ENCODE results near the gene THOC1. TPM values are rescaled to one million over a fixed set of nuclear protein-coding genes. Genes with fewer than 3 reads are reported as not detected.

The THOC1 gene
- total and polyA plus RNA-seq, 2 donors from 2014 or later: 22.4 to 32.6 TPM

DNA sequence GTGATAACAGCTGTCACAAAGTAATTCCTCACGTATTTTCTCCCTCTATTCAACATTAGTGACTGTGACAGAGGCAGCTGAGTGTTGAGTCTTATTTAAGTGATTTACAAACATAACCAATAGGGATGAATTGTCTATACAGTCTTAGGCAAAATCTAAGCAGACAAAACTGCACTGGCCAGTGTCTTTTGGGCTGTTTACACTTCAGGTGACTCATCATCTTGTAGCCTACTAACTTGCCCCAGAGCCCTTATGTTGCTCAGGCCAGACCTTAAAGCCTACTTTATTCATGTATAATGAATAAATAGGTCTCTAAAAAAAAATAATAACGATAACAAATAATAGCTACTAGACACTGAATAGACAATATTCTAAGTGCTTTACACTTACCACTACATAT is 17.2 kb downstream of the THOC1 start:
- Histone ChIP-seq H3K9ac (ENCODE audit: low read length in 3 of 3) (no peak overlapping the region), H3K27me3 (ENCODE audit: control insufficient read depth, insufficient read depth, low read length) (no peaks in the 10 kb centered on the region), H3K36me3 (ENCODE audit: control insufficient read depth in 2 of 3, insufficient read depth in 3 of 3, low read length in 3 of 3) (peaks cover 16 to 50% (median 22%) of the 10 kb centered on the region in 3 donors), H3K9me3 (ENCODE audit: control insufficient read depth in 2 of 3, insufficient read depth in 1 of 3, low read length in 3 of 3) (no peaks in the 10 kb centered on the region), H3K4me1 (ENCODE audit: control insufficient read depth in 2 of 3, insufficient read depth in 2 of 3, low read depth in 1 of 3, low read length in 3 of 3) (no peaks in the 10 kb centered on the region), H3K4me3 (ENCODE audit: low read length in 3 of 3) (no peak overlapping the region), H3K27ac (ENCODE audit: low read depth in 2 of 2, low read length in 2 of 2) (no peak overlapping the region)
- FAIRE-seq (no peak), DNase-seq (no peak)
- TF ChIP-seq, protein P1, sequence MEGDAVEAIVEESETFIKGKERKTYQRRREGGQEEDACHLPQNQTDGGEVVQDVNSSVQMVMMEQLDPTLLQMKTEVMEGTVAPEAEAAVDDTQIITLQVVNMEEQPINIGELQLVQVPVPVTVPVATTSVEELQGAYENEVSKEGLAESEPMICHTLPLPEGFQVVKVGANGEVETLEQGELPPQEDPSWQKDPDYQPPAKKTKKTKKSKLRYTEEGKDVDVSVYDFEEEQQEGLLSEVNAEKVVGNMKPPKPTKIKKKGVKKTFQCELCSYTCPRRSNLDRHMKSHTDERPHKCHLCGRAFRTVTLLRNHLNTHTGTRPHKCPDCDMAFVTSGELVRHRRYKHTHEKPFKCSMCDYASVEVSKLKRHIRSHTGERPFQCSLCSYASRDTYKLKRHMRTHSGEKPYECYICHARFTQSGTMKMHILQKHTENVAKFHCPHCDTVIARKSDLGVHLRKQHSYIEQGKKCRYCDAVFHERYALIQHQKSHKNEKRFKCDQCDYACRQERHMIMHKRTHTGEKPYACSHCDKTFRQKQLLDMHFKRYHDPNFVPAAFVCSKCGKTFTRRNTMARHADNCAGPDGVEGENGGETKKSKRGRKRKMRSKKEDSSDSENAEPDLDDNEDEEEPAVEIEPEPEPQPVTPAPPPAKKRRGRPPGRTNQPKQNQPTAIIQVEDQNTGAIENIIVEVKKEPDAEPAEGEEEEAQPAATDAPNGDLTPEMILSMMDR (IDR thresholded peaks at IDR 0.05; ENCODE audit: borderline replicate concordance, extremely low read depth, insufficient read depth): no peak
- intact Hi-C loops (cut with DNase I): no loop called here

DNA sequence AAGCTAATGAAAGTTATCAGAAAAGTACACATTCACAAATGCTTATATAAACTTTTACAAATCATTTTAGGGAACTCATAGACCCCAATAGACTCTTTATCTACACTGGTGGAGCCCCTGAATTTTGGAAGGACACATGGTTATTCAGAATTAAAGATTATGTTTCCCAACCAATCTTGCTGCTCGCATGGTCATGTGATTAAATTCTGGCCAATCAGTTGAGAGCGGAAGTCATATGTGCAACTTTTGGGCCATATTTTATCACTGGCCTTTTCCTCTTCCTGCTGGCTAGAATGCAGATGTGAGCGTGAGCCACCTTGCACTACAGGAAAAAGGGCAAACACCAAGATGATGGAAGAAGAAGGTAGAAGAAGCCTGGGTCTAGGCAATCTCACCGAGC is 19.8 kb downstream of the THOC1 start:
- FAIRE-seq: no peak
- no peak for DNase-seq
- TF ChIP-seq, protein P1 (IDR thresholded peaks at IDR 0.05; ENCODE audit: borderline replicate concordance, extremely low read depth, insufficient read depth): no peak
- Histone ChIP-seq H3K27ac (ENCODE audit: low read depth in 2 of 2, low read length in 2 of 2) (no peak overlapping the region), H3K27me3 (ENCODE audit: control insufficient read depth, insufficient read depth, low read length) (no peaks in the 10 kb centered on the region), H3K36me3 (ENCODE audit: control insufficient read depth in 2 of 3, insufficient read depth in 3 of 3, low read length in 3 of 3) (peaks cover 10 to 53% (median 21%) of the 10 kb centered on the region in 3 donors), H3K4me3 (ENCODE audit: low read length in 3 of 3) (no peak overlapping the region), H3K4me1 (ENCODE audit: control insufficient read depth in 2 of 3, insufficient read depth in 2 of 3, low read depth in 1 of 3, low read length in 3 of 3) (no peaks in the 10 kb centered on the region), H3K9ac (ENCODE audit: low read length in 3 of 3) (no peak overlapping the region), H3K9me3 (ENCODE audit: control insufficient read depth in 2 of 3, insufficient read depth in 1 of 3, low read length in 3 of 3) (no peaks in the 10 kb centered on the region)
- intact Hi-C loops (cut with DNase I): no loop called here

DNA sequence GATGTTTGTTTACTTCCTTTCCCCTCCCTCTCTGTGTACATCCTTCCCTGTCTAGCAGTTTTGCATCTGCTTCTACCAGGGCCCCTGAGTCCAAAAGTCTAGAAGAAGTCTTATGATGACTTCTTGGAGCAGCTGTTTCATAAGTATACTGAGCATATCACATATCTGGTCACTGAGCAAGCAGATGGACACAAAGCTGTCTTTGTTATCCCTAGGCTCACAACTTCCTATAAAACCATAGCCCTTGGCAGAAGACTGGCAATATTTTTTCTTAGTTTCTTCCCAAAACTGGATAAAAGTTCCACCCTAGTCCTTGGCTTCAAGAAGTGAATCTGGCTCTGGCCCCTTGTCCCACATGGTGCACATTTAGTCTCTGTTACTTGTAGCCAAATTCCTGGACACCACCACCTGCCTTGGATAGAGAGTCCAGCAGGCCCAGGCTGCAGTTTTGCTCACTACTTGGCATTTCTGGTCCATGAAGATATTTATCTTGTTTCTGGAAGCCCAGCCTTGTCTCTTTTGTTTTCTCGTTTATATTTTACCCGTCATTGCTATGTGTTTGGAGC is 22.5 kb downstream of the THOC1 start:
- Histone ChIP-seq H3K9ac (ENCODE audit: low read length in 3 of 3) (no peak overlapping the region), H3K36me3 (ENCODE audit: control insufficient read depth in 2 of 3, insufficient read depth in 3 of 3, low read length in 3 of 3) (peaks cover 4 to 32% (median 12%) of the 10 kb centered on the region in 3 donors), H3K27ac (ENCODE audit: low read depth in 2 of 2, low read length in 2 of 2) (no peak overlapping the region), H3K4me3 (ENCODE audit: low read length in 3 of 3) (no peak overlapping the region), H3K27me3 (ENCODE audit: control insufficient read depth, insufficient read depth, low read length) (no peaks in the 10 kb centered on the region), H3K9me3 (ENCODE audit: control insufficient read depth in 2 of 3, insufficient read depth in 1 of 3, low read length in 3 of 3) (no peaks in the 10 kb centered on the region), H3K4me1 (ENCODE audit: control insufficient read depth in 2 of 3, insufficient read depth in 2 of 3, low read depth in 1 of 3, low read length in 3 of 3) (no peaks in the 10 kb centered on the region)
- intact Hi-C loops (cut with DNase I): no loop called here
- DNase-seq (no peak), FAIRE-seq (no peak)
- TF ChIP-seq, protein P1 (IDR thresholded peaks at IDR 0.05; ENCODE audit: borderline replicate concordance, extremely low read depth, insufficient read depth): no peak

DNA sequence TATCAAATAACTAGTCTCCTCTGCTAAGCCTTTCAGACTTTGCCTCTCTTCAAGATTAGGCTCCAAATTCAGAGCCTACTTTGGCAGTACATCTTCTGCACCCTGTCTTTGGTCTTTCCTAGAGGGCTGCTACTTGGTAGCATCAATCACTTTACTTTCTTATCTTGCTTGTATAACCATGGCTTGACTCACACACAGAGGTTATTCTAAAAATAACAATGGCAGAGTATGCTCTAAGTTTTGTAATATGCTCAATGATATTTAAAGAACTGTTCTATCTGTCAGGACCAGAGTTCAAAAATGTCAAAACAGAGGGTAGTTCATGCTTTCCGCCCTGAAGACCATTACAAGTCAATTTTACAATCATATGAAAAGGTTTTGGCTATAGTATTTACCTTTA is 27.7 kb downstream of the THOC1 start:
- Histone ChIP-seq H3K9ac (ENCODE audit: low read length in 3 of 3) (no peak overlapping the region), H3K27ac (ENCODE audit: low read depth in 2 of 2, low read length in 2 of 2) (no peak overlapping the region), H3K4me1 (ENCODE audit: control insufficient read depth in 2 of 3, insufficient read depth in 2 of 3, low read depth in 1 of 3, low read length in 3 of 3) (no peaks in the 10 kb centered on the region), H3K36me3 (ENCODE audit: control insufficient read depth in 2 of 3, insufficient read depth in 3 of 3, low read length in 3 of 3) (peaks cover 0 to 7% (median 7%) of the 10 kb centered on the region in 3 donors), H3K9me3 (ENCODE audit: control insufficient read depth in 2 of 3, insufficient read depth in 1 of 3, low read length in 3 of 3) (no peaks in the 10 kb centered on the region), H3K27me3 (ENCODE audit: control insufficient read depth, insufficient read depth, low read length) (no peaks in the 10 kb centered on the region), H3K4me3 (ENCODE audit: low read length in 3 of 3) (no peak overlapping the region)
- DNase-seq: no peak
- intact Hi-C loops (cut with DNase I): no loop called here
- TF ChIP-seq, protein P1 (IDR thresholded peaks at IDR 0.05; ENCODE audit: borderline replicate concordance, extremely low read depth, insufficient read depth): no peak
- FAIRE-seq: no peak

Data from kidney (tissue), 14 donors.